Transverse colon (tissue), 4 donors: ENCODE measurements around the gene UNC45A. TPM values are rescaled to one million over a fixed set of nuclear protein-coding genes. Genes with fewer than 3 reads are reported as not detected.
A peak's percentile ranks its signal among the peaks of the same experiment; 100 is the strongest.
"Not testable (repeated sequence)": the region's sequence is repeated elsewhere in the genome, so short reads cannot be mapped to it uniquely, and the experiment has no call there.

Source experiments
- DNase-seq: peaks from one replicate; pipeline ENCODE4 v3.0.0-alpha.2; 2019
- H3K27ac ChIP-seq, 4 donors: fragments of 200-600 bp; sonication (generic); 2 replicates each; pipeline ENCODE4 v1.5.1; 2016 to 2018; ENCODE audit warnings: inconsistent platforms in 4 of 4
- H3K27me3 ChIP-seq: fragments of 200-600 bp; sonication (generic); 2 replicates; pipeline ENCODE4 v1.5.1; 2017; ENCODE audit warnings: inconsistent platforms
- H3K36me3 ChIP-seq, 4 donors: fragments of 200-600 bp; sonication (generic); 2 replicates each; pipeline ENCODE4 v1.5.1; 2017 to 2019; ENCODE audit warnings: inconsistent platforms in 4 of 4
- H3K4me1 ChIP-seq, 4 donors: fragments of 200-600 bp; sonication (generic); 2 replicates each; pipeline ENCODE4 v1.5.1; 2017 to 2020; ENCODE audit warnings: inconsistent platforms in 4 of 4
- H3K4me3 ChIP-seq, 4 donors: fragments of 200-600 bp; sonication (generic); 1 replicate in 1 of 4; 2 replicates in 3 of 4; pipeline versions ENCODE4 v1.5.1 to v1.6.1; 2017 to 2019; ENCODE audit warnings: inconsistent platforms in 4 of 4
- H3K9me3 ChIP-seq, 2 donors: fragments of 200-600 bp; sonication (generic); 2 replicates each; pipeline ENCODE4 v1.5.1; 2017 to 2019; ENCODE audit warnings: inconsistent platforms in 2 of 2
- EP300 ChIP-seq: sonication (generic); formaldehyde crosslinking; IDR thresholded peaks from one replicate; pipeline ENCODE4 v1.6.1; 2017; ENCODE audit warnings: antibody characterized with exemption, low read depth
- POLR2A ChIP-seq: fragments of 450-650 bp; IDR thresholded peaks from one replicate; pipeline ENCODE4 v1.6.1; 2016; ENCODE audit warnings: antibody characterized with exemption, mild to moderate bottlenecking, moderate library complexity
- POLR2AphosphoS5 ChIP-seq, 3 donors: sonication (generic); formaldehyde crosslinking; IDR thresholded peaks; one replicate each; pipeline ENCODE4 v1.6.1; 2016; ENCODE audit warnings: antibody characterized with exemption in 3 of 3
- WGBS, 2 donors: methylation state at CpG; one replicate each; pipeline ENCODE4 v1.1.5; 2018; ENCODE audit warnings: low coverage in 1 of 2; 5-methylcytosine and 5-hydroxymethylcytosine counted together
- in situ Hi-C, 4 donors: fragments of 200-750 bp; cut with MboI; loops; one replicate each; pipeline versions ENCODE4 v1.15.0 to v1.15.1; 2017; ENCODE audit warnings: low sequenced_read_pairs in 3 of 4, low pct_ligation_motif_present in 1 of 4, low pct_unique_long_range_greater_than_20kb in 1 of 4
- intact Hi-C: fragments of 100-400 bp; cut with DNase I; formaldehyde crosslinking; loops from one replicate; pipeline ENCODE4 v1.15.1; 2023; ENCODE audit warnings: low total_unique reads
- total RNA-seq, 4 donors: library from RNA; depleted of rRNA; stranded (reverse); fragments of >200 nt; gene quantifications; one replicate each; pipeline ENCODE4 v1.1.0, GENCODE V29; 2016
- TF ChIP-seq, protein P1 (sequence below), 5 experiments: fragments of 200-600 bp in 3 of 5; fragments of 450-650 bp in 2 of 5; sonication (generic) in 3 of 5; IDR thresholded peaks; 1 replicate in 2 of 5; 2 replicates in 3 of 5; pipeline ENCODE4 v1.5.1; 2016 to 2017; ENCODE audit warnings: antibody characterized with exemption in 5 of 5, inconsistent platforms in 3 of 5, mild to moderate bottlenecking in 2 of 5, moderate library complexity in 1 of 5

The UNC45A gene
- total RNA-seq, 4 donors from 2014 or later, result 34.4 to 142 (median 52.9) TPM

DNA sequence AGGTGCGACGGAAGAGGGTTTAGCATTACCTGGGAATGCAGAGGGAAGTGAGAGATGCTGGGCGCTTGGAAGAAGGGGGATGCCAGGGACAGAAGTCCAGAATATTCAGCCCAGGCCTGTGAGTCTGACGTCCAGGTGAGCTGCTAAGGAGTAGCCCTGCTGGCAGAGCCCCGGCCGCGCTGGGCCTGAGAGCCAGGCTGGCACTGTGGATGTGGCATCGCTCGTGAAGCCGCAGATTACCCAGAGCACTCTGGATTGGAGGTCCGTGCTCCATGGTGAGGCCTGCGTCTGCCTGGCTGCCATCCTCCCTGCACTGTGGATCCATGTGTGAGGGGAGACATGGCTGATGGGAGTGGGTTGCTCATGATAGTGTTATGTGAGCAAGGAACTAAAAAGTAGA is 17.5 kb upstream of the UNC45A start:
- no peak overlapping the region for H3K4me3 ChIP-seq
- peaks cover 0 to 71% (median 23%) of the 10 kb centered on the region in 4 donors for H3K36me3 ChIP-seq
- intact Hi-C loops, result no loop called here
- H3K27me3 ChIP-seq, result no peaks in the 10 kb centered on the region
- no peaks in the 10 kb centered on the region for H3K4me1 ChIP-seq
- in situ Hi-C loops, result no loop called here
- H3K27ac ChIP-seq, result no peak overlapping the region
- H3K9me3 ChIP-seq, result no peaks in the 10 kb centered on the region
- WGBS, 2 donors, result 96% methylated on average over 12 of the region's 12 CpGs; no CpG with 5 or more reads in 1 of the 2 donors
- TF ChIP-seq POLR2A (no peak), EP300 (no peak), POLR2AphosphoS5 (IDR thresholded peaks at IDR 0.05) (no peak)
- TF ChIP-seq, protein P1, sequence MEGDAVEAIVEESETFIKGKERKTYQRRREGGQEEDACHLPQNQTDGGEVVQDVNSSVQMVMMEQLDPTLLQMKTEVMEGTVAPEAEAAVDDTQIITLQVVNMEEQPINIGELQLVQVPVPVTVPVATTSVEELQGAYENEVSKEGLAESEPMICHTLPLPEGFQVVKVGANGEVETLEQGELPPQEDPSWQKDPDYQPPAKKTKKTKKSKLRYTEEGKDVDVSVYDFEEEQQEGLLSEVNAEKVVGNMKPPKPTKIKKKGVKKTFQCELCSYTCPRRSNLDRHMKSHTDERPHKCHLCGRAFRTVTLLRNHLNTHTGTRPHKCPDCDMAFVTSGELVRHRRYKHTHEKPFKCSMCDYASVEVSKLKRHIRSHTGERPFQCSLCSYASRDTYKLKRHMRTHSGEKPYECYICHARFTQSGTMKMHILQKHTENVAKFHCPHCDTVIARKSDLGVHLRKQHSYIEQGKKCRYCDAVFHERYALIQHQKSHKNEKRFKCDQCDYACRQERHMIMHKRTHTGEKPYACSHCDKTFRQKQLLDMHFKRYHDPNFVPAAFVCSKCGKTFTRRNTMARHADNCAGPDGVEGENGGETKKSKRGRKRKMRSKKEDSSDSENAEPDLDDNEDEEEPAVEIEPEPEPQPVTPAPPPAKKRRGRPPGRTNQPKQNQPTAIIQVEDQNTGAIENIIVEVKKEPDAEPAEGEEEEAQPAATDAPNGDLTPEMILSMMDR (IDR thresholded peaks at IDR 0.05), result no peak
- DNase-seq, result no peak

DNA sequence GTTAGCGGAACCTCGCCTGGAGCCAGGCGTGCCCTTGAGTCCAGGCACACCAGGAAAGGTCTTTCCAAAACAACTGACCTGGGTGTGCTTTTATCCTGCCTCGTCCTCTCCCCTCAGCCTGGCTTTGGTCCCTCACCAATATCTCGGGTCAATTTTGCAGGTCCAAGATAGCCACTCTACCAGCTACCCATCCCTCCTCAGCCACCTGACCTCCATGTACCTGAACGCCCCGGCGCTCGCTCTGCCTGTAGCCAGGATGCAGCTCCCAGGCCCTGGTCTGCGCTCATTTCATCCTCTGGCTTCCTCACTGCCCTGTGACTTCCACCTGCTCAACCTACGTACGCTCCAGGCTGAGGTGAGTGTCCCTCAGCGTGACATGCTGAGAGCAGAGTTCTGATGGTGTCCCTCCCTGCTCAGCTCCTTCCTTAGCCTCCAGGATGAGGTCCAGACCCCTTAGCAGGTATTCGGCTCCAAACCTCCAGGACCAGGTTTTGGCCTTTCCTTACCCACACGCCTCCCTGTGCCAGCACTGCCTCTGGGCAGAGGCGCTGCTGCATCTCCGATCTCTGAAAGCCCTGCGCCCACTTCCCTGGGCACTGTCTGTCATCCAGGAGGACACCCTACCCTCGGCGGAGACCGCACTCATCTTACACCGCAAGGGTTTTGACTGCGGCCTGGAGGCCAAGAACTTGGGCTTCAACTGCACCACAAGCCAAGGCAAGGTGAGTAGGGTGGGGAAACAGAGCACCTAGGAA is 16.9 kb upstream of the UNC45A start:
- Histone ChIP-seq H3K4me3 (no peak overlapping the region), H3K27me3 (no peaks in the 10 kb centered on the region), H3K27ac (no peak overlapping the region), H3K36me3 (peaks cover 0 to 64% (median 19%) of the 10 kb centered on the region in 4 donors), H3K9me3 (no peaks in the 10 kb centered on the region), H3K4me1 (no peaks in the 10 kb centered on the region)
- no peak for TF ChIP-seq POLR2AphosphoS5 (IDR thresholded peaks at IDR 0.05)
- no peak for TF ChIP-seq EP300
- TF ChIP-seq POLR2A, result no peak
- TF ChIP-seq, protein P1 (IDR thresholded peaks at IDR 0.05), result no peak
- intact Hi-C loops (no loop called here), in situ Hi-C loops (no loop called here)
- 96 to 100% methylated on average over 4 to 22 of the region's 23 CpGs for WGBS, 2 donors
- no peak for DNase-seq

DNA sequence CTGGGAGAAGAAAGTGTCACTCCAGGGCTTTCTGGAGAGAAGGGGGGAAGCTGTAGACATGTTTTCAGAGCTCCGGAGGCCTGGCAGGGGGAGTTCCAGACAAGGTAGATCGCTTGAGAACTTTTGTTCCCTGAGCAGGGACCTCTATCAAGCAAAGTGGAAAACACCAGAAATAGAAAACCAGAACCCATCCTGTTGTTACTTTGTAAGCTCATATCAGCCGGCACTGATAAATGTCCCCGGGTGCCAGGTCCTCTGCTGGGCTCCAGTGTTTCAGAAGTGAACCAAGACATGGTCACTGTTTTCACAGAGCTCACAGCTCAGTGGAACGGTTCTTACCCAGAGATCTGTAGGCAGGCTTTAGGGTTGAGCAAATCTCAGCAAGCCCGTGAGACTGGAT is 16.2 kb upstream of the UNC45A start:
- intact Hi-C loops, result no loop called here
- no peak for TF ChIP-seq EP300
- TF ChIP-seq, protein P1 (IDR thresholded peaks at IDR 0.05), result no peak
- no peak for TF ChIP-seq POLR2AphosphoS5 (IDR thresholded peaks at IDR 0.05)
- no peak for TF ChIP-seq POLR2A
- 91% methylated on average over 6 of the region's 6 CpGs; no CpG with 5 or more reads in 1 of the 2 donors for WGBS, 2 donors
- in situ Hi-C loops, result no loop called here
- H3K4me1 ChIP-seq, result no peaks in the 10 kb centered on the region
- no peak overlapping the region for H3K4me3 ChIP-seq
- no peak overlapping the region for H3K27ac ChIP-seq
- H3K27me3 ChIP-seq, result no peaks in the 10 kb centered on the region
- H3K36me3 ChIP-seq, result peaks cover 0 to 58% (median 16%) of the 10 kb centered on the region in 4 donors
- no peak for DNase-seq
- H3K9me3 ChIP-seq, result no peaks in the 10 kb centered on the region

DNA sequence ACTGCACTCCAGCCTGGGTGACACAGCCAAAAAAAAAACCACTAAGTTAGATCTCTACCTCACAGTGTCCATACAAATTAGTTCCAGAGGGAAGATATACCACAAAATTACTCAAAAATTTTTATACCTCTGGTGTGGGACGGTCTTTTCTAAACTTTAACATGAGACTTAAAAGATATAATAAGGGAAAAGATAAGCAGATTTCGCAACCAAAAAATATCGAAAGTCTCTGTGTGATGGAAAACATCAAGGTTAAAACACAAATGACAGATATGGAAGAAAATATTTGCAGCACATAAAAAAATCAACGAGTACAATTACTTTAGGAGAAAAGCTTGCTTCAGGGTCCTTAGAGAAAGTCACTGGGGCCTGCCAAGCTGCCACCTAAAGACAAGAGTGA is 13.2 kb upstream of the UNC45A start:
- in situ Hi-C loops (no loop called here), intact Hi-C loops (no loop called here)
- WGBS, 2 donors, result 81 to 87% methylated on average over 4 of the region's 4 CpGs
- no peak for DNase-seq
- H3K27me3 ChIP-seq, result no peaks in the 10 kb centered on the region
- no peak for TF ChIP-seq EP300
- TF ChIP-seq, protein P1 (IDR thresholded peaks at IDR 0.05), result no peak
- TF ChIP-seq POLR2A, result no peak
- no peak for TF ChIP-seq POLR2AphosphoS5 (IDR thresholded peaks at IDR 0.05)
- no peaks in the 10 kb centered on the region for H3K9me3 ChIP-seq
- H3K4me3 ChIP-seq, result no peak overlapping the region
- H3K36me3 ChIP-seq, result peaks cover 0 to 37% (median 13%) of the 10 kb centered on the region in 4 donors
- H3K27ac ChIP-seq, result no peak overlapping the region
- H3K4me1 ChIP-seq, result no peaks in the 10 kb centered on the region

DNA sequence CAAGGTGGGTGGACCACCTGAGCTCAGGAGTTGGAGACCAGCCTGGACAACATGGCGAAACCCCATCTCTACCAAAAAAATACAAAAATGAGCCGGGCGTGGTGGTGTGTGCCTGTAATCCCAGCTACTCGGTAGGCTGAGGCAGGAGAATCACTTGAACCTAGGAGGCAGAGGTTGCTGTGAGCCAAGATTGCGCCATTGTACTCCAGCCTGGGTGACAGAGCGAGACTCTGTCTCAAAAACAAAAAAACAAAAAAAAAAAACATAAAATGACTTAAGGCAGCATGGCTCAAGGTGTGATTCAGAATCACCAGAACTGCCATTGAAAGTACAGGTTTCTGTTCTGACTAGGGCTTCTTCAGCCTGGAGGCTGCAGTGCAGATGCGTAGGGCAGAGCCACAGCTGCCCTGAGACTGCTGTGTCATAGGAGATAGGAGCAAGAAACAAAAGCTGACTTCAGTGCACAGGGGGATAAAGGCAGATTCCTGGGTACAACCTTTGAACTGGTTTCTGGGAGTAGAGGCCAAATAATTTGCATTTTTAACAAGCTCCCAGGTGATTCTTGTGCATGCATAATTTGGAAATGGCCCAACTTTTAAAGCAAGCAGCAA is 12.3 kb upstream of the UNC45A start:
- H3K27ac ChIP-seq, H3K9me3 ChIP-seq, H3K4me1 ChIP-seq, intact Hi-C loops, H3K4me3 ChIP-seq, H3K27me3 ChIP-seq, in situ Hi-C loops: not testable (repeated sequence)
- DNase-seq, result peak; percentile 28
- H3K36me3 ChIP-seq, result peaks cover 0 to 33% (median 12%) of the 10 kb centered on the region in 4 donors
- 89 to 100% methylated on average over 3 to 7 of the region's 7 CpGs for WGBS, 2 donors
